Measurements from ENCODE around the gene IL3RA.
"Not testable (repeated sequence)": the region's sequence is repeated elsewhere in the genome, so short reads cannot be mapped to it uniquely, and the experiment has no call there.

Gene IL3RA

DNA sequence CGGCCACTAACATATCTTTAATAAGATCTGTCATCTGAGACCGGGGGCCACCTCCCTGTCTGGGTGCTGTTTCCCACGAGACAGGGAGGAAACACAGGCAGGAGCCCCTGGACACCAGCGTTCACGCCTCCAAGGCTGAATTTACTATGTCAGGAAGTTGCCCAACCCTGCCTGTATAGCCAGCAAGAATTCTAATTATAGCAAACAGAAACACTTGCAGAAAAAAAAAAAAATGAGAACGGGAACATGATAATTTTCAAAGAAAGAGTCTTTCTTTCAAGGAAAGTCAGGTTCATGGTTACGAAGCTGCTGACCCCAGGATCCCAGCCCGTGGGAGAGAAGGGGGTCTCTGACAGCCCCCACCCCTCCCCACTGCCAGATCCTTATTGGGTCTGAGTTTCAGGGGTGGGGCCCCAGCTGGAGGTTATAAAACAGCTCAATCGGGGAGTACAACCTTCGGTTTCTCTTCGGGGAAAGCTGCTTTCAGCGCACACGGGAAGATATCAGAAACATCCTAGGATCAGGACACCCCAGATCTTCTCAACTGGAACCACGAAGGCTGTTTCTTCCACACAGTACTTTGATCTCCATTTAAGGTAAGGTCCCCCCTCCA is at the start of gene IL3RA:
TSS of gene IL3RA (plus strand) at position 455 of the 613 bp plus-strand sequence. CDS start 4,981 bp downstream, outside the sequence.
- DNase-seq, result peak; percentile 32 to 77

DNA sequence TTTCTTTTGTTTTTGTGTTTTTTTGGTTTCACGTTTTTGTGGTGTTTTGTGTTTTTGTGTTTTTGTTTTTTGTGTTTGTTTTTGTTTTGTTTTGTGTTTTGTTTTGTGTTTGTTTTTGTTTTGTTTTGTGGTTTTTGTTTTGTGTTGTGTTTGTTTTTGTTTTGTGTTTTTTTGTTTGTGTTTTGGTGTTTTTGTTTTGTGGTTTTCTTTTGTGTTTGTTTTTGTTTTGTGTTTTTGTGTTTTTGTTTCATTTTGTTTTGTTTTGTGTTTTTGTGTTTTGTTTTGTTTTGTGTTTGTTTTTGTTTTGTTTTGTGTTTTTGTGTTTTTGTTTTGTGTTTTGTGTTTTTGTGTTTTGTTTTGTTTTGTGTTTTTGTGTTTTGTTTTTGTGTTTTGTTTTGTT is 47.0 kb upstream of the IL3RA start:
- DNase-seq, result no peak

DNA sequence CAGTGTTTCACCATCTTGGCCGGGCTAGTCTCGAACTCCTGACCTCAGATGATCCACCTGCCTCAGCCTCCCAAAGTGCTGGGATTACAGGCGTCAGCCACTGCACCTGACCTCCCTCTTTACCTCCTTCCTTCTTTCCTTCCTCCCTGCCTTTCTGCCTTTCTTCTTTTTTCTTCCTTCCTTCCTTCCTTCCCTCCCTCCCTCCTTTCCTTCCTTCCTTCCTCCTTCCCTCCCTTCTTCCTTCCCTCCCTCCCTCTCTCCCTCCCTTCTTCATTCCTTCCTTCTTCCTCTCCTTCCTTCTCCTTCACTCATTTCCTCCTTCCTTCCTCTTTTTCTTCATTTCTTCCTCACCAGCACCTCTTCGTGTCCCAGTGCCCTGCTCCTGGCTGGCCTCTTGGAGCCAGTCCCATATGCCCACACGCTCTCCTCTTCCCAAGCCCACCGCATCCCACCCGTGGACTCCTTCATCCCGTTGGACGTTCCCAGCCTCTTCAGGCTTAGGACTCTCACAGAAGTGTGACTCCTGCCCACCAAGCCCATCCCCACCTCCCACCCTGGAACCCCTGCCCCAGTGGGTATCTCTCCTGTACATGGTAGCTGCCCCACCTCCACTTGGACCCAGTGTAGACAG is 45.4 kb upstream of the IL3RA start:
- DNase-seq, result no peak

DNA sequence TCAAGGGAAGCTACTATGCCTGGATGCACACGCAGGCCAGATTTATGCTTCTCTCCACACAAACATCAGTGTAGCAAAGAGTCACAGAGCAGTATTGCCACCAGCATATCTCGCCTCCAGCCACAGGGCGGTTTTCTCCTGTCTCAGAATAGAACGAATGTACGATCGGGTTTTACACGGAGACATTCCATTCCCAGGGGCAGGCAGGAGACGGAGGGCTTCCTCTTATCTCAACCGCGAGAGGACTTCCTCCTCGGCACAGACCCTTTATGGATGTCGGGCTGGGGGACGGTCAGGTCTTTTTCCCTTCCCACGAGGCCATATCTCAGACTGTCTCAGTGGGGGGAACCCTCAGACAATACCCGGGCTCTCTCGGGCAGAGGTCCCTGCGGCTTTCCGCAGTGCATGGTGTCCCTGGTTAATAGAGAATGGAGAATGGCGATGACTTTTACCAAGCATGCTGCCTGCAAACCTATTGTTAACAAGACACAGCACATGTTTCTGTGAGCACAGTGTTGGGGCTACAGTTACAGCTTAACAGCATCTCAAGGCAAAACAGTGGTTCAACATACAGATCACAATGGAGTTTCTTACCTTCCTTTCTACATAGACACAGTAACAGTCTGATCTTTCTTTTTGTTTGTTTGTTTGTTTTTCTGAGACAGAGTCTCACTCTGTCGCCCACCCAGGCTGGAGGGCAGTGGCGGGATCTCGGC is 43.9 kb upstream of the IL3RA start:
- DNase-seq, result no peak

DNA sequence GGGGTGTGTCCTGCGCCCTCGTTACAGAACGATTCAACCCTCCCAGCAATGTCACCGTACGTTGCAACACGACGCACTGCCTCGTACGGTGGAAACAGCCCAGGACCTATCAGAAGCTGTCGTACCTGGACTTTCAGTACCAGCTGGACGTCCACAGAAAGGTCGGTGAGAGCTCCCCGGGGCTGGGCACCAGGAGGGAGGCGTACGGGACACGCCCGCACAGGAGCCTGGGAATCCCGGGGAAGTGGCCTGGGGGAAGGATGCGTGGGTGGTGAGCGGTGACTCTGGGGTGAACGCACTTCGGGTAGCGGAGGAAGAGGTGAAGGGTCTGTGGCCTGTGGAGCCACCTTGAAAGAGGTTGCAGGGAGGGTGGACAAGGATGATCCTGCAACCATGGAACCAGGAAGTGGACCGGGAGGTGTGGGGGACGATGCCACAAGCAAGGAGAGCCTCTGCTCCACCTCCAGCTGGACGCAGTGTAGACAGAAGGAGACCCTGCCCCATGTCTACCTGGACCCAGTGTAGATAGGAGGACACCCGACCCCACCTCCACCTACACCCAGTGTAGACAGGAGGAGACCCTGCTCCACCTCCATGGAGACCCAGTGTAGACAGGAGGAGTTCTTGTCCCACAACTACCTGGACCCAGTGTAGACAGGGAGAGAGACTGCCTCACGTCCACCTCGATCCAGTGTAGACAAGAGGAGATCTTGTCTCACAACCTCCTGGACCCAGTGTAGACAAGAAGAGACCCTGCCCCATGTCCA is 42.1 kb upstream of the IL3RA start:
- no peak for DNase-seq

DNA sequence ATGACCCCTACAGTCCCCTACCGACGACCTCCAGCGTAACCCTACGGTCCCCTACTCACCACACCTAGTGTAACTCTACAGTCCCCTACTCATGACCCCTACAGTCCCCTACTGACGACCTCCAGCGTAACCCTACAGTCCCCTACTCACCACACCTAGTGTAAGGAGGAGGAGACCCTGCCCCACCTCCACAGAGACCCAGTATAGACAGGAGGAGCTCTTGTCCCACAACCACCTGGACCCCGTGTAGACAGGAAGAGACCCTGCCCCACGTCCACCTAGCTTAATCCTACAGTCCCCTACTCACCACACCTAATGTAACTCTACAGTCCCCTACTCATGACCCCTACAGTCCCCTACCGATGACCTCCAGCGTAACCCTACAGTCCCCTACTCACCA is 41.0 kb upstream of the IL3RA start:
- DNase-seq, result no peak

DNA sequence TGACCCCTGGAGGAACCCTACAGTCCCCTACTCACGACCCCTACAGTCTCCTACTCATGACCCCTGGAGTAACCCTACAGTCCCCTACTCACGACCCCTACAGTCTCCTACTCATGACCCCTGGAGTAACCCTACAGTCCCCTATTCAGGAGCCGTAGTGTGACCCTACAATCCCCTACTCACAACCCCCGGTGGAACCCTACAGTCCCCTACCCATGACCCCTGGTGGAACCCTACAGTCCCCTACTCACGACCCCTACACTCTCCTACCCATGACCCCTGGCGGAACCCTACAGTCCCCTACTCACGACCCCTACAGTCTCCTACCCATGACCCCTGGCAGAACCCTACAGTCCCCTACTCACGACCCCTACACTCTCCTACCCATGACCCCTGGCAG is 39.0 kb upstream of the IL3RA start:
- not testable (repeated sequence) for DNase-seq

DNA sequence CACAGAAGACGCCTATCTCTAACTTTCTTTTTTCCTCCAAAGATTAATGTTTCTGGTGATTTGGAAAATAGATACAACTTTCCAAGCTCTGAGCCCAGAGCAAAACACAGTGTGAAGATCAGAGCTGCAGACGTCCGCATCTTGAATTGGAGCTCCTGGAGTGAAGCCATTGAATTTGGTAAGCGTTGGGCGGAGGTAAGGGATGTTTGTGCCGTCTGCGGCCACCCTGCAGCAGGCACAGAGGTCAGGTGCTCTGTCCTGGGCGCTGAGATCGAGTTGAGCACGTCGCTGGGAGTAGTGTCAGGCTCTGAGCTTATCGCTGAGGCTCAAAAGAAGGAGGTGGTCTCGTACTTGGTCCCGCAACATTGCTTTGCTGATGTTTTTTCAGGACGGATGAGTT is 36.1 kb upstream of the IL3RA start:
- DNase-seq, result no peak

DNA sequence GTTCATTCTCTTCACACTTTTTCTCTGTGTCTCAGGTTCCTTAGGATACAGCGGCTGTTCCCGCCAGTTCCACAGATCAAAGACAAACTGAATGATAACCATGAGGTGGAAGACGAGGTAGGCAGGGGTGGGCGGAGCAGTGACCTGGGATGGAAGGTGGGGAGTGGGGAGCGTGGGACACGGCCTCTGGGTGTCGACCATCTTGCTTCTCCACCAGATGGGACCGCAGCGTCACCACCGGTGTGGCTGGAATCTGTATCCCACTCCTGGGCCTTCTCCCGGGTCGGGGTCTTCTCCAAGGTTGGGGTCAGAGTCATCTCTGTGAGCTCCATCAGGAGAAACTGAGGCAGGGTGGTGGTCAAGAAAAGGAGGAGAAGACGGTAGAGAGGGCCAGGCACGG is 31.2 kb upstream of the IL3RA start:
- no peak for DNase-seq

DNA sequence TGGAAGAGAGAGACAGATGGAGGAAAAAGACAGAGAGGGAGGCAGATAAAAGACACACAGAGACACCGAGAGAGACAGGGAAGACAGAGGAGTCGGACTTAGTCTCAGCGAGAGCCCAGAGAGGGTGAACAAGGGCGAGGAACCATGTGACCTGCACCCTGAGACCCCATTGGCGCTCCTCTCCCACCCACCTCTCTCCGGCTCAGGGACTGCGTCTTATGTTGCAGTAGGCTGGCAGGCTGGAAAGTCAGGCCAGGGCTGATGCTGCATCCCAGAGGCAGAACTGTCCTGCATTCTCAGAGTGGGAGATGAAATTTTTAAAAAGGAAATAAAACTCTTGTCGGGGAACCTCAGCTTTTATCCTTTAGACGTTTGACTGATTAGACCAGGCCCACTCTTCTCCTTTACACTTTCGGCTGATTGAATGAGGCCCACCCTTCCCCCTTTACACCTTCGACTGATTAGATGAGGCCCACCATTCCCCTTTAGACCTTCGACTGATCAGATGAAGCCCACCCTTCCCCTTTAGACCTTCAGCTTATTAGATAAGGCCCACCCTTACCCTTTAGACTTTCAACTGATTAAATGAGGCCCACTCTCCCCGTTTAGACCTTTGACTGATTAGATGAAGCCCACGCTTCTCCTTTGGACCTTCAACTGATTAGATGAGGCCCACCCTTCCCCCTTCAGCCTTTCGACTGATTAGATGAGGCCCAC is 29.5 kb upstream of the IL3RA start:
- no peak for DNase-seq

DNA sequence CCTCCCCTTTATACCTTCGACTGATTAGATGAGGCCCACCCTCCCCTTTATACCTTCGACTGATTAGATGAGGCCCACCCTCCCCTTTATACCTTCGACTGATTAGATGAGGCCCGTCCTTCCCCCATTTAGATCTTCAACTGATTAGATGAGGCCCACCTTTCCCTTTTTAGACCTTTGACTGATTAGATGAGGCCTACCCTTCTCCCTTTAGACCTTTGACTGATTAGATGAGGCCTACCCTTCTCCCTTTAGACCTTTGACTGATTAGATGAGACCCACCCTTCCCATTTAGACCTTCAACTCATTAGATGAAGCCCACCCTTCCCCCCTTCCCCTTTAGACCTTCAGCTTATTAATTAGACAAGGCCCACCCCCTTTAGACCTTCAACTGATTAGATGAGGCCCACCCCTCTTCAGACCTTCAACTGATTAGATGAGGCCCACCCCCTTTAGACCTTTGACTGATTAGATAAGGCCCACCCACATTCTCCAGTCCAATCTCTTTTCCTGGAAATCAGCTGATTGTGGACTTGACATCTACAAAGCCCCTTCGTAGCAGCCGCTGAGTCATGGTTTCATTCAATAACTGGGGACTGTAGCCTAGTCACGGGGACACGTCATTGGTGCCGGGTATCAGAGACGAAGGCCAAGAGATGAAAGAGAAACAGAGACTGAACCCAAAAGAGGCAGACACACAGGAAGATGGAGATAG is 28.8 kb upstream of the IL3RA start:
- DNase-seq, result no peak

DNA sequence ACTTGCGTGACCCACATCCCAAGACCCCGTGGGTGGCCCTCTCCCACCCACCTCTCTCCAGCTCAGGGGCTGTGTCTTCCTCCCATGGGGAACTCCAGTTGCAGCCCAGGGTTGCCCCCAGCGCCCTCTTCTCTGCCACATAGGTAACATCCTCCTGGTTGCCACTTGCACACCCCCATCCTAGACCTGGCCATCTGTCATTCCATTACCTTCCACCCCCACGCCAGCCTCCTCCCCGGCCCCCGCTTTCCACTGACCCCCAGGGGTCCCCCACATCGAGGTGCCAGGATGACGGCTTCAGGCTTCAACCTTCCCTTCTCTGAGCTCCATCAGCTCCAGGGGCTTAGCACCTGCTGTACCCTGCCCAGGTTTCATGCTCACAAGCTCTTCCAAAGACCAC is 28.1 kb upstream of the IL3RA start:
- DNase-seq, result no peak

DNA sequence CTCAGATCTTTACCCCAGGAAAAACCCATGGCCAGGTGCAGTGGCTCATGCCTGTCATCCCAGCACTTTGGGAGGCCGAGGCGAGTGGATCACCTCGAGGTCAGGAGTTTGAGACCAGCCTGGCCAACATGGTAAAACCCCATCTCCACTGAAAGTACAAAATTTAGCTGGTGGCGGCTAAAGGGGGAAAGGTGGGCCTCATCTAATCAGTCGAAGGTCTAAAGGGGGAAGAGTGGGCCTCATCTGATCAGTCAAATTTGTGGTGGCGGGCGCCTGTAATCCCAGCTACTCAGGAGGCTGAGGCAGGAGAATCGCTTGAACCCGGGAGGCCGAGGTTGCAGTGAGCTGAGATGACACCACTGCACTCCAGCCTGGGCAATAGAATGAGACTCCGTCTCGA is 27.7 kb upstream of the IL3RA start:
- not testable (repeated sequence) for DNase-seq

DNA sequence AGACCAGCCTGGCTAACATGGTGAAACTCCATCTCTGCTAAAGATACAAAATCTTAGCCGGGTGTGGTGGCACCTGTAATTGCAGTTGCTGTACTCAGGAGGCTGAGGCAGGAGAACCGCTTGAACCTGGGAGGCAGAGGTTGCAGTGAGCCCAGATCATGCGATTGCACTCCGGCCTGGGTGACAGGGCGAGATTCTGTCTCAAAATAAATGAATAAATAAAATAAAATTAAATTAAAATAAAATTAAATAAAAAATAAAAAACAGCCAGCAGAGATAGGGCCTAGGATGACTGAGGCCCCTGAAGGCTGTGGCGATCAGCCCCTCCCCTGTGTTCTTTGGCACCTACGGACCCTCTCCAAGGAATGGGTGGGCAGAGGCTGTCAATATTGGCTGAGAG is 22.8 kb upstream of the IL3RA start:
- no peak for DNase-seq

DNA sequence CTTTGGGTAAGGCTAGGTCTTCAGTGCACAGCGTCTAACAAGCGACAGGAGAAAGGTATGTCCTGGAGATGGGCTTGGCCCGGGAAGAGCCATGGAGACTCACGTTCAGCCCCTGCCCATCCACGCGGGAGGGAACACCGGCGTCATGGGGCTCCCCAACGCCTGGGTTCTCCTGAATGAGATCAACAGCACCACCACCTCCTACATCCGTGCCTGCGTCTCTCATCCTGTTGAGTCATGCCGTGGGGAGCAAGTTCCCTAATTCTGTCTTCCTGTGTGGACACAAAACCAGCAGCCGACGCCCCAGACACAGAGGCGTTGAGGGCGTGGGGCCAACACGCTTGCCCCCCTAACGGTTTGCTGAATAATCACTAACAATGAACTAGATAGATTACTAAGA is 20.1 kb upstream of the IL3RA start:
- peak; percentile 37 to 83 for DNase-seq

DNA sequence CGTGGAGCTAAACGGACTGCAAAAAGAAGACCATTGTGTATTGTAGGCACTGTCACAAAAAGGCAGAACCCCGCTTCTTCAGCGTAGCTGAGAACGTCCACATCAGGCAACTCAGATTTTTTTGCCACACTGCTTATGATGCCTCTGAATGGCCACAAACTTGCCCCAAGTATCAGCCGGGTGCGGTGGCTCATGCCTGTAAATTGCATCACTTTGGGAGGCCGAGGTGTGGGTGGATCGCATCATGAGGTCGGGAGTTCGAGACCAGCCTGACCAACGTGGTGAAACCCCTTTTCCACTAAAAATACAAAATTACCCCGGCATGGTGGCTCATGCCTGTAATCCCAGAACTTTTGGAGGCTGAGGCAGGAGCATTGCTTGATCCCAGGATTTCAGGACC is 14.9 kb upstream of the IL3RA start:
- DNase-seq, result no peak

DNA sequence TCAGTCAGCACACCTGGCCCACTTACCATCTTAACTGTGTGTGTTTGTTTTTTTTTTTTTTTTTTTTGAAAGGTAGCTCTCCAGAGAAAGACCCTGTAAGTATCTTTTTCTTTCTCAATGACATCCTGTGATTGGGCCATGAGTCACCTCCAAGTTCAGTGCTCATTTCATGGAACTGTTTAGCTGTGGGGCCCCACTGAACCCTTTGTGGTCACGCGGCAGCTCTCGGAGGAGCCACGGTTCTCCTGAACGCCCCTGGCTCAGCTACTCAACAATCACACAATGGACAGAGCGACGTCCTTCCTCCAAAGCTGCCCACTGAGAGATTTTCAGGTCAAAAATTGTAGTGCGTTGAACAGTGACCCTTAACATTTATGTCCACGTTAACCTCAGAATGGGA is 14.2 kb upstream of the IL3RA start:
- peak in 1 of 2 donors; percentile 55 for DNase-seq

DNA sequence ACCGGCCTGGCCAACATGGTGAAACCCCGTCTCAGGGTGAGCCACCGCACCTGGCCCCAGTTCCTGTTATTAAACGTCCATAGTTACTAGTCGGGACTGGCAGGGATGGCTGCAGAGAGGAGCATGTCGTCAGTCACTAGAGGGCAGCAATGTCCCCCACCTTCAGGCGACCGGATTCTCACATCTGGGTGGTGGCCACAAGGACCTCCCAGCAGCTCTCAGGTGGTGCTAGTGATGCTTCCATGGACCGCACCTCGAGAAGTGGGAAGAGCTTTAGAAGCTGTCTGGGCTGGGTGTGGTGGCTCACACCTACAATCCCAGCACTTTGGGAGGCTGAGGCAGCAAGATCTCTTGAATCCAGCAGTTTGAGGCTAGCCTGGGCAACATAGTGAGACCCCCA is 13.3 kb upstream of the IL3RA start:
- peak; percentile 64 to 66 for DNase-seq

DNA sequence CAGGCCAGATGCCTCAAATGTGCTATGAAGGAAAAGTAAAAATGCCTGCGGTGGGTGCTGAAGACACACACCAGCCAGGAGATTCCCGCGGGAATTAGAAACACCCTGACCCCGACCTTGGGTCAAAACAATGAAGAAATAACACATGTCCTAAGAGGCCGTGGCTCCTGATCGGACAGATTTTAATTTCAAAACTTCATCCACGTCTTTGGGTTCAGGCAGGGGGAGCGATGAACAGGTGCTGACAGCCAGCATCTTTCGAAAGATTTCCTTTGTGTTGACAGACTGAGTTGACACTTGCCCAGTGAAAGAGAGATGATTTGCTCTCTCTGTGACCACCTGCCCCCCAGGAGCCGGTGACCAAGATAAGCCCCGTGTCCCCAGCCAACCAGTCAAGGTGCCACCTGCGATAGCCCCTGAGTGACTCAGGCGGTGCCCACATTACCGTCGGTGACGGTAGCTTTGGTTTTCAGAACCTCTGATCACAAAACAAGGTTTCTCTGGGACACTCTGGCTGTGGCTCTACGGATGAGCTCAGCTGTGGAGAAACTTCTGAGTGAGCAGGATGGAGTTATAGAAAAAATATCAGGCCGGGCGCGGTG is 11.0 kb upstream of the IL3RA start:
- DNase-seq, result no peak

DNA sequence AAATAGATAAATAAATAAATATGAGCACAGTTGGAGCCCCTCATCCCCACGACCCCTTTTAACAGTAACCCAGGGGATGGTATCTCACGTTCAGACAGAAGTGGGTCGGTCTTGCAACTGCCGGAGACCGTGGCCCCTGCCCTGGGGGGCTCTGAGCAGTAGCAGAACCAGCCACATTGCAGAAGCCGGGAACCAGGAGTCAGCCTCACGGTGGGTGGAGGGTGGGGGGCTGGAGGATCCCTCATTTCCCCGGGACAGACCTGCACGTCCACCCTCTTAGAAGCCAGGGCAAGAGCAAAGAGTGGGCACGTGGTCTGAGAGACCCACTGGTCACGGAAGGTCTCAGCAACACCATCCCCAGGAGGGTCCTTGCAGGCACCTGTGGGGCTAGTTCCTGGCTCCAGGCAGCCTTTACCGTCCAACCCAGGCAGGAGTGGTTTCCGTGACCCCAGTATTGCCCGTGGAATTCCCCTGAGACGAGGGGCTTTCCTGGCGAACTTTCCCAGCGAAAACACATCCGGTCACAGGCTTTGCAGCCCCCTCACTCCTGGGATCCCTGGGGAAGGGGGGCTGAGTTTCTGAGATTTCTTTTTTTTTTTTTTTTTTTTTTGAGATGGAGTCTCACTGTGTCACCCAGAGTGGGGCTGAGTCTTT is 8.8 kb upstream of the IL3RA start:
- DNase-seq, result no peak

DNA sequence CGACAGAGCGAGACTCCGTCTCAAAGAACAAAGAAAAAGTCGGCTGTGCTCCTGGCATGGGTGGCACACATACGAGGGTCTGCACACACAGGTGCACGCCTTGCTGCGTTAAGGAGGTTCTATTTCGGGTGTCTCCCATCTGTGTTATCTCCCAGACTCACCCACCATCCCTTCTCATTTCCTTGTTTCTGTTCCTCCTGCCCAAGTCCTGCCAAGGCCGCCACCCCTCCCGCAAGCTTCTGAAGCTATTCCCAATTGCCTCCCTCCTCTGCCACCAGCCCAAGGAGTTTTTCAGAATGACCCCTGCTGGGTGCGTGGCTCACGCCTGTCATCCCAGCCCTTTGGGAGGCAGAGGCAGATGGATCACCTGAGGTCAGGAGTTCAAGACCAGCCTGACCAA is 6.0 kb upstream of the IL3RA start:
- DNase-seq, result no peak

All from CD4-positive, alpha-beta T cell treated with Interferon alpha-2 for 1 hour (primary cell).